ENCODE measurements around the gene PAXX. TPM values are rescaled to one million over a fixed set of nuclear protein-coding genes. Genes with fewer than 3 reads are reported as not detected.

PAXX gene, protein sequence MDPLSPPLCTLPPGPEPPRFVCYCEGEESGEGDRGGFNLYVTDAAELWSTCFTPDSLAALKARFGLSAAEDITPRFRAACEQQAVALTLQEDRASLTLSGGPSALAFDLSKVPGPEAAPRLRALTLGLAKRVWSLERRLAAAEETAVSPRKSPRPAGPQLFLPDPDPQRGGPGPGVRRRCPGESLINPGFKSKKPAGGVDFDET
- 87.8 and 90.2 TPM in 2 replicates for total RNA-seq

DNA sequence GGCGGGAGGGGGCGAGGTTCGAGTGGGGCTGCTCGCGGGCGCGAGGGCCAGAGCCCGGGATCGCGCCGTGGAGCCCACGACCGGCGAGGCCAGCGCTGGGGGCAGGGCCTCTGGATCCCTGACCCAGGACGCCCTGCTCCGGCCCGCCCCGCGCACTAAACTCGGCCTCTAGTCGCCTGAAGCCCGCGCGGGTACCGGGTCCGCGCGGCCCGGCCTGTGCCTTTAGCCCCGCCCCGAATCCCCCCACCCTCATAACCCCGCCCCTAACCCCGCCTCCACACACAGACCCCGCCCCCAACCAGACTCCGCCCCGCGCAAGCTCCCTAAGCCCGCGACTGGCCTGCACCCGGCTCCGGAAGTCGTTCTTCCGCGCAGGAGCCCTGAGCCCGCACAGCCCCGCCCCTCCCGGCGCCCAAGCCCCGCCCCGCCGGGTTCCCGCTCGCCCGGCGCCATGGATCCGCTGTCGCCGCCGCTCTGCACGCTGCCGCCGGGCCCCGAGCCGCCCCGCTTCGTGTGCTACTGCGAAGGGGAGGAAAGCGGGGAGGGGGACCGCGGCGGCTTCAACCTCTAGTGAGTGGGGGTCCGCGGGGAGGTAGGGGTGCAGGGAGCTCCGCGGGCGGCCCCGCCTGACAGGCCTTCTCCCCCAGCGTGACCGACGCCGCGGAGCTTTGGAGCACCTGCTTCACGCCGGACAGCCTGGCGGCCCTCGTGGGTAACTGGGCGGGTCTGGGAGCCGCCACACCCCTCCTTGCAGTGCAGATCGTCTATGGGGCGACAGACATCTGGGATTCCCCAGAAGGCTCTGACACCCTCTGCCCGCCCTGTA is at the start of gene PAXX:
Gene PAXX (plus strand): TSS at position 430 of the 826 bp plus-strand sequence. CDS start 22 bp downstream, at position 452.
- DNase-seq = peak; percentile 99
- Mint-ChIP-seq H3K27ac (peak within 1 kb of the TSS; percentile 90), H3K36me3 (ENCODE audit: low read depth) (peaks cover 18% of the 10 kb centered on the region), H3K4me3 (peak within 1 kb of the TSS; percentile 87), H3K27me3 (peaks cover 21% of the 10 kb centered on the region), H3K4me1 (peaks cover 19% of the 10 kb centered on the region), H3K9me3 (no peaks in the 10 kb centered on the region)
- intact Hi-C loops (cut with micrococcal nuclease) = loop anchor here (1.0 to 2.0 kb wide), 5 partner anchors 13 to 201 kb away; partner anchors contain the start of genes FBXW5 and TMEM141

DNA sequence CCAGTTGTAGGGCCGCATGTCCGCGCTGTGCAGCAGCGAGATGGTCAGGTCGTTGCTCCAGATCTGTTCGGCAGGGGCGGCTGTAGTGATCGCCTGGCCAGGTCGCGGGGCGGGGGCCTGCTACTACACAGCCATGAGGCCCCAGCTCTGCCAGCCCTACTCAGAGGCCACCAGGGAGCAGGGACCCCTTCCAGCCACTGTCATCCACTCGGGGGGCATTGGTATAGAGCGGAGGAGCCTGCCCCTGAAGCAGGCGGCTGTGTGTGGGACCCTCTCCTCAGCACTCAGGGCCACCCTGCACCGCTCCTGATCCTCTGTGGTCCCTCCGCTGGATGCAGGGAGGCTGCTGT is 49.4 kb upstream of the PAXX start:
- Mint-ChIP-seq H3K4me1 (peaks cover 3% of the 10 kb centered on the region), H3K9me3 (no peaks in the 10 kb centered on the region), H3K27me3 (no peaks in the 10 kb centered on the region), H3K27ac (peak overlapping the region; percentile 8), H3K36me3 (ENCODE audit: low read depth) (peaks cover 18% of the 10 kb centered on the region), H3K4me3 (peak overlapping the region; percentile 83)
- DNase-seq = no peak
- intact Hi-C loops (cut with micrococcal nuclease) = no loop called here

DNA sequence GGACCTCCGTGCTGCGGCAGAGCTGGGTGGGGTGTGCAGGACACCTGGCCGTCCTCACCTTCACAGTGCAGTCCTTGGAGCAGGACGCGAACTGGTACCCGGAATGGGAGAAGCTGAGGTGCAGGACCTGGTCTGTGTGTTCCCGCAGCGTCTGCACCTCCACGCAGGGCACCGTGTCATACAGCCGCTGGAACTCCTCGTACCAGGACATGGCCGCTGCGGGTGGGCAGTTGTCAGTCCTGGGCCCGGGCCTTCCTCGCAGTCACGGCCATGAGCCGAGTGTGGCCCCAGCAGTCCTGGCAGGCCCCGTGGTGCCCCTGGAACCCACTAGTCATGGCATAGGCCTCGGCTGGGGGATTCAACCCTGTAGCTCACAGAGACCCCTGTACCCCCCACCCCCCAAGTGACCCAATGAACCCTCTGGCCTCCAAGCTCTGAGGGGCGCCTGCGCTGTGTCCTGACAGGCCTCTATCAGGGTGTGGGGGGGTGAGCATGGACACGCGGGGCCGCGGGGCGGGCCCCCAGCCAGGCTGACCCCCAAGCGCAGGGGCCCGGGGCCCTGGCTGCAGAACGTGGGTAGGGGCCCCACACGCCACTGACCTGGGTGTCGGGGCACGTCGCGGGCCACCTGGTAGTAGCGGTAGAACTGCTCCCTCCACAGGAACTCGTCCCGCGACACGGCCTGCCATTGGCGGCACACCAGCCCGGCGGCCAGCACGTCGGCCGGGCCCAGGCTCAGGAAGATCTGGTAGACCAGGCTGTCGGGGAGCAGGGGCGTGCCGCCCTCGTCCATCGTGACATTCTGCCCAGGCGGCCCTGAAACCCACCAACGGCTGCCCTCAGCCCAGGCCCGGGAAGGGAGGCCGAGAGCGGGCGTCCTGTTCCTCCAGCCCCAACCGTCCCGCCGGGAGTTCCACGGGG is 48.7 kb upstream of the PAXX start:
- Mint-ChIP-seq H3K4me3 (peak overlapping the region; percentile 83), H3K36me3 (ENCODE audit: low read depth) (peaks cover 16% of the 10 kb centered on the region), H3K27ac (peak overlapping the region; percentile 82), H3K9me3 (no peaks in the 10 kb centered on the region), H3K27me3 (no peaks in the 10 kb centered on the region), H3K4me1 (peaks cover 3% of the 10 kb centered on the region)
- intact Hi-C loops (cut with micrococcal nuclease) = loop anchor here (1.0 kb wide), 4 partner anchors 41 to 94 kb away; partner anchors contain the start of genes PAXX, PHPT1 and TRAF2
- DNase-seq = peak; percentile 85

DNA sequence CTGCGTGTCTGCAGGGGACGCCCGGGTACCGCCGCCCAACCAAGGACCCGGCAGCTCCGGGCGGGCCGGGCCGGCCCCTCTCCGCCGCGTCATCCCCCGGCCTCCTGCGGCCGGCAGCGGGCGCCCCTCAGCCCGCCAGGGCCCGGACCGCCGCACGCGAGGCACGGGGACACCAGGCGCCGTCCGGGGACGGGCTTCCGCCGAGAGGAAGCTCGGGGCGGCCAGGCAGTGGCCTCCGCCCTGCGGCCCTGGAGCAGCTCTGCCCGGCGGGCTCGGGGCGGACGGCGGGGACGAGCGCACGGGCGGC is 48.1 kb upstream of the PAXX start:
- Mint-ChIP-seq H3K27ac (no peak overlapping the region), H3K36me3 (ENCODE audit: low read depth) (peaks cover 12% of the 10 kb centered on the region), H3K27me3 (no peaks in the 10 kb centered on the region)

DNA sequence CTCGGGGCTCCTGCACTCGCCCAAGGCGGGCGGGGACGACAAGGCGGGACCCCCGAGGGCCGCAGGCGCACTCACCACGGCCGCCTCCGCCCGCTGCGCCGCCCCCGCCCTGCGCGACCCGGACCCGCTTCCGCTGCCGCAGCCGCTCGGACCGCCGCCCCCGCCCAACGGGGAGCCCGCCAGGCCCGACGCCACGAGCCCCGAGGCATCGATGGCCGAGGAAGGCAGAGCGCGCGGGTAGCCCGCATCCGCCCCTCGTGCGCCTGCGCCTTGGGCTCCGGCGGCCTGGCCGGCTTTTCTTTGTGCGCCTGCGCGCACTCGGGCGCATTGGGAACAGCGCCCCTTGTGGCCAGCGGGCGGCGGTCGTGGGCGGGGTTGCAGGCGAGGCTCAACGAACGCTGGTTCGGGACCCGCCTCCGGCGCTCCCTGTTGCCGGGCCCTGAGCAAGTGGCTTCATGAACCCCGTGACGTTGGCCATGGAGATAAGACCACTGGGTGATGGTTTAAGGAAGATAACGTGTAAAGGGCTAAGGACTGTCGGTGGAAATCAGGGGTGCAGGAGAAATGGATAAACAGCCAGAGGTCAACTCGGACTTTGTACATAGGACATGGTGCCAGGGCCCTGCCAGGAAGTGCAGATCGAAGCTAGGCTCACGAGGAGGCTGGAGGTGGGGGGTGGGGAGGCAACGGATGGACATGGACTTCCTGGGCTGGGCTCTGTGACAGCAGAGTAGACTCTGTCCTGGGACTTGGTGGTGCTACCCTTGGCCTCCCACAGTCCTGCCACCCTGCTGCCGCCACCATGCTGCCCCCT is 47.5 kb upstream of the PAXX start, which contains the start of the genes C8G and FBXW5:
Gene C8G (plus strand): TSS at position 725 of the 814 bp plus-strand sequence. CDS start 78 bp downstream, at position 803.
Gene FBXW5 (minus strand): TSS at position 220 of the 814 bp plus-strand sequence. CDS start 655 bp downstream, outside the sequence.
- Mint-ChIP-seq H3K4me3 (peak within 1 kb of the TSS; percentile 83), H3K36me3 (ENCODE audit: low read depth) (peaks cover 12% of the 10 kb centered on the region), H3K4me1 (peaks cover 3% of the 10 kb centered on the region), H3K27ac (peak within 1 kb of the TSS; percentile 87), H3K9me3 (no peaks in the 10 kb centered on the region), H3K27me3 (no peaks in the 10 kb centered on the region)
- intact Hi-C loops (cut with micrococcal nuclease) = loop anchor here (1.0 kb wide), 4 partner anchors 42 to 95 kb away; partner anchors contain the start of genes PAXX, PHPT1 and TRAF2
- peak; percentile 99 for DNase-seq

More for the DNA sequence above, 48.1 kb upstream of the PAXX start:
- no peak for DNase-seq
- intact Hi-C loops (cut with micrococcal nuclease) = loop anchor here (1.0 kb wide), 4 partner anchors 42 to 95 kb away; partner anchors contain the start of genes PAXX, PHPT1 and TRAF2
- H3K9me3 Mint-ChIP-seq = no peaks in the 10 kb centered on the region
- H3K4me3 Mint-ChIP-seq = peak overlapping the region; percentile 83
- peaks cover 3% of the 10 kb centered on the region for H3K4me1 Mint-ChIP-seq

DNA sequence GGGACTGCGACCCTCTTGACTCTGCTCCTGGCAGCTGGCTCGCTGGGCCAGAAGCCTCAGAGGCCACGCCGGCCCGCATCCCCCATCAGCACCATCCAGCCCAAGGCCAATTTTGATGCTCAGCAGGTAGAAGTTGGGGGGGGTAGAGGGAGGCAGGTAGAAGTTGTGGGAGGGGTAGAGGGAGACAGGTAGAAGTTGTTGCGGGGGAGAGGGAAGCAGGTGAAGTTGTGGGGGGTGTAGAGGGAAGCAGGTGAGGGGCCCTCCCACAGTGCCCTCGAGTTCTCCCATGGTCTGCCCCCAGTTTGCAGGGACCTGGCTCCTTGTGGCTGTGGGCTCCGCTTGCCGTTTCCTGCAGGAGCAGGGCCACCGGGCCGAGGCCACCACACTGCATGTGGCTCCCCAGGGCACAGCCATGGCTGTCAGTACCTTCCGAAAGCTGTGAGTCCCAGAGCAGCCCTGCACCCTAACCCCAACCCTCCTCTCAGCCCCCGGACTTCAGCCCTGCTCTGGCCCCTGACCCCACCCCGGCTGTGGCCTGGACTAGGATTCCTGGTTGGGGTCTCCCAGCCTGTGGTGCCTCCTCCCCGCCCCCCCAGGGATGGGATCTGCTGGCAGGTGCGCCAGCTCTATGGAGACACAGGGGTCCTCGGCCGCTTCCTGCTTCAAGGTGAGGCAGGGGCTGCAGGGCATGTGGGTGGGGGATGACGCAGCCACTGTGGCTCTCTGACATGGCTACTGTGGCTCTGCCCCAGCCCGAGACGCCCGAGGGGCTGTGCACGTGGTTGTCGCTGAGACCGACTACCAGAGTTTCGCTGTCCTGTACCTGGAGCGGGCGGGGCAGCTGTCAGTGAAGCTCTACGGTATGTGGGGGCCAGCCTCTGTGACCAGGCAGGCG is 46.6 kb upstream of the PAXX start:
- Mint-ChIP-seq H3K36me3 (ENCODE audit: low read depth) (peaks cover 12% of the 10 kb centered on the region), H3K9me3 (no peaks in the 10 kb centered on the region), H3K4me3 (no peak overlapping the region), H3K4me1 (peaks cover 5% of the 10 kb centered on the region), H3K27ac (no peak overlapping the region), H3K27me3 (no peaks in the 10 kb centered on the region)
- DNase-seq = no peak
- intact Hi-C loops (cut with micrococcal nuclease) = no loop called here

DNA sequence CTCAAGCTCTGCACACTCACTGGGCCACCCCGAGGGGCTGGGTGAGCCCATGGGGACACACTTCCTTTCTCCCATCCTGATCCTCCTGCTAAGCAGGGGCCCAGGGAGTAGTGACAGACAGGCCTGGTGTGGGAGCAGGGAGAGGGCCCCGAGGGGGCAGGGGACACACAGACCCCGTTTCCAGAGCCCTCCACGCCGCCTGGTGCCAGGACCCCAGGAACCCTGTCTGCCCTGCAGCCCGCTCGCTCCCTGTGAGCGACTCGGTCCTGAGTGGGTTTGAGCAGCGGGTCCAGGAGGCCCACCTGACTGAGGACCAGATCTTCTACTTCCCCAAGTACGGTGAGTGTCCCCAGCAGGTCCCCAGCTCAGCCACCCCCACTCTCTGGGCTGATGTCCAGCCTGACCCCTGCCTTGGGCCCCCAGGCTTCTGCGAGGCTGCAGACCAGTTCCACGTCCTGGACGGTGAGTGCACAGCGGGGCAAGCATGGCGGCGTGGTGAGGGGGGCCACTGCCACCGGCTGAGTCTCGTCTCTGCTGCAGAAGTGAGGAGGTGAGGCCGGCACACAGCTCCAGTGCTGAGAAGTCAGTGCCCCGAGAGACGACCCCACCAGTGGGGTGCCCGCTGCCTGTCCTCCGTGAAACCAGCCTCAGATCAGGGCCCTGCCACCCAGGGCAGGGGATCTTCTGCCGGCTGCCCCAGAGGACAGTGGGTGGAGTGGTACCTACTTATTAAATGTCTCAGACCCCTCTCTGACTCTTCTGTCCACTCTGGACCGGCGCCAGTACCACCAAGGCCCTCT is 45.8 kb upstream of the PAXX start:
- intact Hi-C loops (cut with micrococcal nuclease) = no loop called here
- peaks cover 7% of the 10 kb centered on the region for H3K4me1 Mint-ChIP-seq
- no peak overlapping the region for H3K27ac Mint-ChIP-seq
- H3K27me3 Mint-ChIP-seq = no peaks in the 10 kb centered on the region
- H3K9me3 Mint-ChIP-seq = no peaks in the 10 kb centered on the region
- no peak overlapping the region for H3K4me3 Mint-ChIP-seq
- no peak for DNase-seq
- H3K36me3 Mint-ChIP-seq (ENCODE audit: low read depth) = peaks cover 9% of the 10 kb centered on the region

DNA sequence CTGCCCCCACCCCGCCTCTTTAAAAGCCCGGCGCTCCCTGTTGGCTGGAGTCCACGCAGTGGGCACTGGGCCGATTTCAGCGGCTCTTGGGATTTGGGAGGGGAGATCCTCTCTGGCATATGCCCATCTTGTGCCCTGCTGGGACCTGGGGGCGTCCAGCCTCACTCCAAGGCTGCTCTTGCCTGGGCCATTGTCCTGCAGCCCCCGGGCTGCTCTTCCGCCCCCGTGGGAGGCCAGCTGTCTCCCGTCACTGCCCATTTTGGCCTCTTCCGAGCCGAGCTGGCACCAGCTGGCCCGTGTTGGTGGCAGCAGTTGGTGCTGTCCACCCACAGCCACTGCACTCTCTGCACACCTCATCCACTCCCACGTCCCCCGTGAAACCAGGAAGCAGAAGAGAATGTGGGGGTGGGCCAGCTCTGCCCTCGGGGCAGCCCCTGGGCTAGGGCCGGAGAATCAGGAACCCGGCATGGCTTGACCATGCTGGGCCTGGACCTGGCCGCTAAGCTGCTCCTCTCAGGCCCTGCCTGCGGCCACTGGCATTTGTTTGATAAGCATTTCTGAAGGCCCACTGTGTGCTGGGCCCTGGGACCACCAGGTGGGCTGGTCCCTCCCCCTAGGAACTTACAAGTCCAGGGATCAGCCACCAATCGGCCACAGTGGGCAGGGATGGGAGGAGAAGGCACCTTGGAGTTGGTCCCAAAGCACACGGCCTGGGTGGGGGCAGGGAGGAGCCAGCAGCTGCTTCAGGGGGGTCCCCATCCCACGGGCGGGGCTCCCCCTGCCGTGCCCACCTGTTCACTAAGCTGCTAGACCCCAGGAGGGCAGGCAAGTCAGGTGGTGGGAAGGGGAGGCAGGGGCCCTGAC is 45.0 kb upstream of the PAXX start:
- intact Hi-C loops (cut with micrococcal nuclease) = no loop called here
- H3K27ac Mint-ChIP-seq = no peak overlapping the region
- peaks cover 4% of the 10 kb centered on the region for H3K36me3 Mint-ChIP-seq (ENCODE audit: low read depth)
- H3K4me3 Mint-ChIP-seq = no peak overlapping the region
- no peaks in the 10 kb centered on the region for H3K9me3 Mint-ChIP-seq
- H3K27me3 Mint-ChIP-seq = no peaks in the 10 kb centered on the region
- DNase-seq = peak; percentile 59
- peaks cover 7% of the 10 kb centered on the region for H3K4me1 Mint-ChIP-seq

DNA sequence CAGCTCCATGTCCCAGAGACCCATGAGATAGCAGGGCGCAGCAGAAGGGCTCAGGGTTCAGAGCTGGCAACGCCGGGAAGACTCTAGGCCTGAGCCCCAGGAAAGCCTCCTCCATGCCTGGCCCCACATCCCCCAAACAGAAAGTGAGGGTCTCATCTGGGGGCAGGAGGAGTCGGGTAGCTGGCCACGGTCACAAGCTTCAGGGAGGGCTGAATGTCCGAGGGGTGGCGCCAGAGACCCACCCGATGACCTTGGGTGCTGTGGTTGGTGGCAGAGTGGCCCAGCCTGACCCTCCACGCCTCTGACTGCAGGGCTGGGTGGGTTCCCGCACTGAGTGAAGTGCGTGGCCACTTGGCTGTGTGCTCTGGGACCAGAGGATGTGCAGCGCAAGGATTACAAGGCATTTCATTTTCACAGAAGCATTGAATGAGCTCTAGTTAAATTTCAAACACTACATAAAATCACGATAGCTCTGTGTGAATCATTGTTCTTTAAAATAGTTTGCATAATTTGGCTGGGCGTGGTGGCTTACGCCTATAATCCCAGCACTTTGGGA is 44.2 kb upstream of the PAXX start:
- H3K36me3 Mint-ChIP-seq (ENCODE audit: low read depth) = peaks cover 3% of the 10 kb centered on the region
- H3K9me3 Mint-ChIP-seq = no peaks in the 10 kb centered on the region
- no peak overlapping the region for H3K27ac Mint-ChIP-seq
- H3K4me1 Mint-ChIP-seq = peaks cover 7% of the 10 kb centered on the region
- H3K27me3 Mint-ChIP-seq = no peaks in the 10 kb centered on the region
- intact Hi-C loops (cut with micrococcal nuclease) = no loop called here
- peak; percentile 61 for DNase-seq
- H3K4me3 Mint-ChIP-seq = peak overlapping the region; percentile 88

DNA sequence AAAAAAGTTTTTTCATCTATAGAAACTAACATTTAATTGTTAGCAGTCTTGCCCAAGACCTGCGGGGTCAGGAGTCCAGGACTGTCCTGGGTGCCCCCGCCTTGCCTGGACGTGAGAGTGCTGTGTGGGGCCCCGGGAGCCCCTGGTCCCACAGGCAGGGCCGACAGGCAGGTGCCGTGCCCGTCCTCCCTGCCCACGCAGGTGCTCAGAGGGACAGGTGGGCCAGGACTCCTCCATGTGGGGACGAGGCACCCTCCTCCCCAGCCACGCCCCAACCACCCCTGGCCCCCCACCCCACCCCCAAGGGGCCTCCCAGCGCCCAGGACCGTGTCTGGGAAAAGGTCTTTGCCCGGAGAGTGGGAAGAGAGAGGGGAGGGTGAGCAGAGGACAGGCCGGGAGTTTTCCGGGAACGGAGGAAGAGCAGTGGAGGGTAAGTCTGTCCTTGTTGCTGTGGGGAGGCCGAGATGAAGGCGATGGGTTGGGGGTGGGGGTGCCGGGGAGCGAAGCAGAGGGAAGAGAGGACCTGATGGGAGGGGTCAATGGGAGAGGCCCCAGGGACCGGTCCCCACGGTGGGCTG is 42.9 kb upstream of the PAXX start:
- intact Hi-C loops (cut with micrococcal nuclease) = no loop called here

More for the DNA sequence above, 42.9 kb upstream of the PAXX start:
- Mint-ChIP-seq H3K27me3 (no peaks in the 10 kb centered on the region), H3K9me3 (no peaks in the 10 kb centered on the region), H3K4me3 (peak overlapping the region; percentile 88), H3K27ac (peak overlapping the region; percentile 76), H3K36me3 (ENCODE audit: low read depth) (no peaks in the 10 kb centered on the region), H3K4me1 (peaks cover 7% of the 10 kb centered on the region)
- DNase-seq = no peak

All from activated CD4-positive, alpha-beta T cell treated with anti-CD3 and anti-CD28 coated beads, Interleukin-2, amount 10 ng/mL, durations not matched to agents 24 days and 14 days (primary cell).